GM19240 (cell line): ENCODE data around the gene FCRLB.
"Not testable (repeated sequence)": the region's sequence is repeated elsewhere in the genome, so short reads cannot be mapped to it uniquely, and the experiment has no call there.

ENCODE experiments used
- DNase-seq: peaks from one replicate; pipeline ENCODE4 v3.0.0; 2011; ENCODE audit warnings: low spot score; ENCODE audit not compliant: insufficient read length

The FCRLB gene

DNA sequence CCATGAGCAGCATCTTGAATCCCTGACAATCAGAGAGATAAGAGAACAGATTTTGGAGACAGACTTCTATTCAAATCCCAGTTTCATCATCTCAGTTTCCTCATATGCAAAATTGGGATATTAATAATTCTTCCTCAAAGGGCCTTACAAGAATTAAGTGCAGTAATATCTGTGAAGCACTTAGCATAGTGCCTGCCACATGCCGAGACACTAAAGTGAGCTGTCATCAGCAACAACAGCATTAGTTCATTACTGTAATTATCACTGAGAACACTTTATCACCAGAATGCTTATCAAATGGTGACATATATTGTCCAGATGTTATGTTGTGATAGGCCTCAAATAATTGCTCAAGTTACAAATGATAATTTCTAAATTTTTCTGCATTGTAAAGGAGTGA lies 922 bp upstream of the FCRLB start:
- no peak for DNase-seq

DNA sequence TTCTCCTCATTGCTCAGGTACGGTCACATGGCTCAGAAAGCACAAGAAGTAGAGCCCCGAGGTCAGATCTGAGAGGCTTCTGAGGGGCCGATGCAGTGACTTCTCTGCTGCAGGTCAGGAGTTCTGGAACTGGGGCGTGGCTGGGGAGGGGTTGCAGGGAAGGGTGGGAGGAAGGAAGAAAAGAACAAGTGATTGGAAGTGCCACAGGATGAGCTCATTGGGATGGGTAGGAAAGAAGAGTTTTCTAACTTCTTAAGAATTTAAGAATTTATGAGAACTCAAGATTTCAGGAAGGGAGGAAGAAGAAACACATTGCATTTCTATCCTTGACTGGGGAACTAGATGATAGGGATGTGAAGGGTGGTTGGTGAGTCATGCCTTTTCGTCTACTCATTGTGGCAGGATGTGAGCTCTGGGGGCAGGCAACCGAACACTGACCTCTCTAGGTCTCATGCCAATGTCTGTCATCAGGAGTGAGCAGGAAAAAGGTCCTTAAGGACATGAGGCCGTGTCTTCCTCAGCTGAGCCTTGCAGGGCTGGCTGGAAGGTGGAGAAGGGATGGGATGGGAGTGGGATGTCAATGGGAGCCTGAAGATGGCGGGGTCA lies 497 bp downstream of the FCRLB start:
- DNase-seq, result no peak

- DNase-seq, result no peak
Observed at GRCh38 chr1:161722406-161722805, 1.1 kb downstream of the FCRLB start.

DNA sequence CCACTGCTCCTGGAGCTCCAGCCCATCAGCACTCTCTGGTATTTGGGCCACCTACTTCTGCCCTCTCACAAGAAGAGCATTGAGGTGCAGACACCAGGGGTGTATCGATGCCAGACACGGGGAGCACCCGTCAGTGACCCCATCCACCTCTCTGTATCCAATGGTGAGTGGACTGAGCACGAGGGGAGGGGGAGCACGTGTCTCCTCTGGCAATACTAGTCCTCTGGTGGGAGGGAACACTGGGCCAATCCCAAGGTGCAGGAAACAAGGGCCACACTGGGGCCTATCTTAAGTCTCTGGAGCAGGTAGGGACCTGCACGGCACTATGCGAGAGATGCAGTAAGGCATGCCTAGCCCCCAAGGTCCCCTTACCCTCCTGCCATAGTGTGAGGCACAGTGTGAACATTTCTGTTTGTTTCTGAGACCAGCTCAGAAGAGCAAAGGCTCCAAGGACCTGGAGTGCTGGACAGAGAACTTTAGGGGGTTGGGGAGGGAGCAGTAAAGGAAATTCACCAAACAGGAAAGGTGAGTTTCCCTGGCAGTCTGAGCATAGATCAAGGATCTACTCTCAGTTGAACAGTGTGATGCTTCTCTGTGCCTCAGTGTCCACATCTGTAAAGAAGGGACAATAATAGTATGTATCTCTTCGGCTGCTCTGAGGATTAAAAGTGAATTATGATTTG lies 2.3 kb downstream of the FCRLB start:
- DNase-seq, result no peak

- DNase-seq, result not testable (repeated sequence)
Observed at GRCh38 chr1:161725258-161725907, 4.0 kb downstream of the FCRLB start.

- no peak for DNase-seq
Observed at GRCh38 chr1:161725908-161726472, 4.6 kb downstream of the FCRLB start.

DNA sequence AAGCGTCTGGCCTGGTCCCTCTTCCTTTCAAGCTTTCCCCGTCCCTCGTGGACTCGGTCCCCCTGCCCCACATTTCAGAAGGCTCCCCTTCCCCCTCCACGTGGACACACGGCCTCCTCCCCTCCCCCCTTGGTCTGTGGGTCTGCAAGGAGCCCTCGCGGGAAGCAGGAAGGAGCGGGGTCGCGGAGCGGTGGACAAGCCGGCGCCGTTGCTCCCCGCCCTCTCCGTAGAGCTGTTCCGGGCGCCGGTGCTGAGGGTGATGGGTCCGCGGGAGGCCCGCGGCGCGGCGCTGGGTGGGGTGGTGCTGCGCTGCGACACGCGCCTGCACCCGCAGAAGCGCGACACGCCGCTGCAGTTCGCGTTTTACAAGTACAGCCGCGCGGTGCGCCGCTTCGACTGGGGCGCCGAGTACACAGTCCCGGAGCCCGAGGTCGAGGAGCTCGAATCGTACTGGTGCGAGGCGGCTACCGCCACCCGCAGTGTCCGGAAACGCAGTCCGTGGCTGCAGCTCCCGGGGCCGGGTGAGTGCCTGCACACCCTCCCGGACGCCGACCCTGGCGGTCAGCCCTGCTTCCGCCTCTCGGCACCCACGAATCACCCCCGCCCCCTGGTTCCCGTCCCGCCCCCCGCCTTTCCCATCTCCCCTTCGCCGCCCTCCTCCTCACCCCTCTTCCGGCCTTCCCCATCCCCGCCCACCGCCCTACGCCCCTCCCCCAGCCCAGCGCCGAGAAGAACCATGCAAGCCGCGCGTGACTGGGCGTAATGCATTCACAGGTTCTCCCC lies 5.3 kb downstream of the FCRLB start:
- no peak for DNase-seq

DNA sequence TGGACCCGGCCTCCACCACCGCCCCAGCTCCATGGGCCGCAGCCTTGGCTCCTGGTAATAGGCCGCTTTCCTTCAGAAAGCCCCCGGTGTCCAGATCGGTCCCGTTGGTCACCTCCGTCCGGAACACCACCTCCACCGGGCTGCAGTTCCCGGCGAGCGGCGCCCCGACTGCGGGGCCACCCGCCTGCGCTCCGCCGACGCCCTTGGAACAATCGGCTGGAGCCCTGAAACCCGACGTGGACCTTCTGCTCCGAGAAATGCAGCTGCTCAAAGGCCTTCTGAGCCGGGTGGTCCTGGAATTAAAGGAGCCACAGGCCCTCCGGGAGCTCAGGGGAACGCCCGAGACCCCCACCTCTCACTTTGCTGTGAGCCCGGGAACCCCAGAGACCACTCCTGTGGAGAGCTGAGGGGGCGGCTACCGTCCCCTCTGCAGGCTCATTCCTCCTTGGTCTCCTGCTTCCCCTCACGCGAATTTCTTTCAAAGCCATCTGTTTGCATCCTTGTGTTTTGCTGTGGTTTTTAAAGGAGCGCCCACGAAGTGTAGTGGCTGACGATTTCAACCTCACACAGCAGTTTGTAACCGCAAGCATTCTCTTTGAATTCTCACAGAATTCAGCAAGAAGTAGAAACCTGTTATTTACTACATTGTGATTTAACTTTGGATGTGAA lies 6.0 kb downstream of the FCRLB start:
- no peak for DNase-seq

DNA sequence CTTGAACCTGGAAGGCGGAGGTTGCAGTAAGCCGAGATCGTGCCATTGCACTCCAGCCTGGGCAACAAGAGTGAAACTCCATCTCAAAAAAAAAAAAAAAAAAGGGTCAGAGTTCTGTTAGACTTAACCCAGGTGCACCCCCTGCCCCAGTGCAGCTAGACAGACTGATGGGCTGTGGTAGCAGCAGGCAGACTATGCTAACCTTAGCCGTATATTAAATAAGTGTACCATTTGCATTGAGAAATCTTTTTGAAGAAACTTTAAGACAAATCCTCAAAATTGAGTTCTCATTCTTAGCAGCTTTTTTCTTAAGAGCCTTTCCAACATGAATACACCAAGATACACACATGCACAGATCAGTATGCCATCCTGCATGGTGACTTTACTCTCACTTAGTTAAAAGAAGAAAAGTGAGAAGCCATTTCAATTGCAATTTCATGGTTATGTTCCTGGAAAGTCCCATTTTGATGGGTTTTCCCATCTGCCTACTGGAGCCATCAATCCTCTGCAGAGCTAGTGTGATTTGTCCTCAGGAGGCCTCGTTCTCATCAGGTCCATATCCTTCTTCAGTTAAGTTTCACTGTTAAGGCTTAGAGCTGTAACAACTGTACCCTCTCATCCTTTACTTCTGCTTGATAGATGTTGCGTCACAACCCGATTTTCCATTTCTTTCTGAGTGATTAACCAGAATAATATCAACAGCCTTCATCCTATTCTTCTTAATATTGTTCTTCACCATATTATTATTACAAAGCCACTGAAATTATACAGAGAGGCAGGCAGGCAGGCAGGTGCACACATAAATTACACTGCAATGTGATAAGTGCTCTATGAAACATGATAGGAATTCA lies 7.3 kb downstream of the FCRLB start:
- DNase-seq, result no peak

GRCh38 chr1:161730050-161730564 lies 8.8 kb downstream of the FCRLB start:
- DNase-seq, result no peak

DNA sequence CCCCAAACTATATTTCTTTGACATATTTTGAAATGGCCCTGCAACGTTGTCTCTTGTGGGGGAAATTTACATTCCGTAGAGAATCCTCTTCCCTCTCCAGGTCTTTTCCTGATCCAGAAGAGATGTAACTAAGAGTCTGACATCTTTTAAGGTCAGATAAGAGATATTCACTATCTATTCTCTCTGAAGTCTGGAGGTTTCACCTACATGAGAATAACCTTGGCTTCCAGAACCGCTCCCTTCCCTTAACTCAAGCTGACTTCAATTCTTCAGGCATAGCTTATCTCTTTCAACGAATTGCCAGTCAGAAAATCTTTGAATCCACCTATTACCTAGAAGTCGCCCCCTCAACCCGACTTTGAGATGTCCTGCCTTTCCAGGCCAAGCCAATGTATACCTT lies 9.9 kb downstream of the FCRLB start:
- no peak for DNase-seq

DNA sequence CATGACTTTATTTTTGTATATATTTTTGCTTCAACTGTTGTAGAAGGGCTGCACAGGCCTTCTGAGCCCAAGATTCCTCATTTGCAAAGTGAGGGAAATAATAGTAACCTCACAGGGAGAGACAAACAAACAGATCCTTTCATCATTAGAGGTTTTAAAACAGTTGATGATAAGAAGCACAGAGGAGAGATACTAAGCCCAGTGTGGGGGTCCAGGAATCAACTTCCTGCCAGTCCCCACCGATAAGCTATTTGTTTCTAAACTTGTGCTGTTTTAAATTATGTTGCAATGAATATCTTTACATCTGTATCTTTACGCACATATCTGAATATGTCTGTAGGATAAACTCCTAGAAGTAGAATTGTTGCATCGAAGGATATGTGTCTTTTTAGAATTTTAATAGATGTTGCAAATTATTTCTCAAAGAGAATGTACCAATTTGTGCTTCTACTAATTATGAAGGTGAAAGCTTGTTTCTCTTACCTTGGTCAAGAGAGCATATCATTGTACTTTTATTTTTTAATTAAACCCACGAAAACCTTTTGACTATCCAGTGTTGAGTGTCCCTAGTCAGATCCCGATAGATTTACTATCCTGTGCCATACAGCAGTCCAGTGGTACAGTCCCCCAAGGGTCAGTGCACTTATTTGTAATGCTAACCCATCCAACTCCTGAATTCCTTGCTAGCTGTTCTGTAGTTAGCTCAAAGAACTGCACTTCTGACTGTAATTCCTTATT lies 10.8 kb downstream of the FCRLB start:
- DNase-seq, result no peak

GRCh38 chr1:161733526-161733925 lies 12.2 kb downstream of the FCRLB start:
- DNase-seq, result no peak

DNA sequence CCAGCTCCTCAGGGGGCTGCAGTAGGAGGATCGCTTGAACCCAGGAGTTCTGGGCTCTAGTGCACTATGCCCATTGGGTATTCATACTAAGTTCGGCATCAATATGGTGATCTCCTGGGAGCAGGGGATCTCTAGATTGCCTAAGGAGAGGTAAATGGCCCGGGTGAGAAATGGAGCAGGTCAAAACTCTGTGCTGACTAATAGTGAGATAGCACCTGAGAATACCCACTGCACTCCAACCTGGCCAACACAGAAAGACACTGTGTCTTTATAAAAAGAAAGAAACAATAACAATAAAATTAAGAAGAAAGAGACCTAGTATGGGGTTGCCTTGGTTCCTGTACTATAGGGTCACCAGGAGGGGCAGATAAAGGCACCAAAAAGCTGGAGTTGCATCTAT lies 14.5 kb downstream of the FCRLB start:
- no peak for DNase-seq

GRCh38 chr1:161736335-161736969 lies 15.1 kb downstream of the FCRLB start:
- DNase-seq, result no peak

DNA sequence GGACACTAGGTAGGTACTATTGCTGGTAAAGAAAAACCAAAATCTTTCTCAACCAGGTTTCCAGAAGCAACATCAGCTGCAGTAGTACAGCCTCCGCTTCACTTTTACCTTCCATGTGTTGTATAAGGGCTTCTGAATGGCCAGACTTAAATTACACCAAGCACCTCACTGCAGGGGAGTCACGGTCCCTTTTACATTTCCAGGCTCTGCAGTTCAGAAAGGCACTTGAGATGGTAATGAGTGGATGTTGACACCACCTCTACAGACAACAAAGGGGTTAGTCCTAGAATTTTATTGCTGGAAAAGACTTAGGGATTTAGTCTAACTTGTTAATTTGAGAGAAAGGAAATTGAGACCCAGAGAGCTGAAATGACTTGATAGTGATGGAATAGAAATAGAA lies 16.3 kb downstream of the FCRLB start:
- no peak for DNase-seq

GRCh38 chr1:161738627-161739287 lies 17.4 kb downstream of the FCRLB start:
- no peak for DNase-seq

DNA sequence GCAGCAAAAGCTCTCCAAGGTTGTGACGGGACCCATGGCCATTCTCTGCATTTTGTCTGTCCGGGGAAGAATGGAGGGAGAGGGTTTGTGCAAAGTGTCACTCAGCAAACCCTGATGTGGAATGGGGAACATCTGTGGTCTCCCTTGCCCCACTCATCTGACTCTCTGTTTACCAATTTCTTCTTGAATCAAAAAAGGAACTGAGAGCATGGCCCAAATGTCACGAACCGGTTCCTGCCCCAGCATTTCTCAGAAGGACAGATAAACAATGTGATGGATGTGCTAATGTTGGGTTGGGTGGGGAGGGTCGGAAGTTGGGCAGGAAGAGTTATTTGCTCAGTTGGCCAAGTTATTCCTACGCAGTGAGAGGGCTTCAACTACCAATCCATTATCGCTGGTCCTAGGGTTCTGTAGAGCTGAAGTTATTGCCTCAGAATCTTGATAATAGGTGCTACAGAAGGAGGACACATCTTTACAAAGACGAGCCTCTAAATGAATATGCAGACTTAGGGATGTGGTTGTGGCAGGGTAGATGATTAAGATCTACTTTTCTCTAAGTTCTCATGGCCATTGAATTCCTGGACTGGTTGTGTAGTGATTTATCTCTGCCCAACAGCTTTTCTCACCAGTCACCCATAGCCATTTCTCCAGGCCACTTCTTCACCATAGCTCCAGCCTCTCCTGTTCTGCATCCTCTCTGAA lies 18.7 kb downstream of the FCRLB start:
- no peak for DNase-seq
